IPS DF 6.9 (cell line): Measurements from ENCODE around the gene FN1.

ENCODE experiments used
- DNase-seq: peaks from one replicate; pipeline ENCODE4 v3.0.0-alpha.2; 2013; ENCODE audit warnings: low read depth, low spot score
- H3K27ac ChIP-seq: one replicate; pipeline ENCODE4 v1.5.1; 2013; ENCODE audit warnings: low read length, control low read depth
- H3K27me3 ChIP-seq: 2 replicates; pipeline ENCODE4 v1.6.1; 2013; ENCODE audit warnings: mild to moderate bottlenecking, low read length; ENCODE audit not compliant: control insufficient read depth, insufficient read depth
- H3K36me3 ChIP-seq: 2 replicates; pipeline ENCODE4 v1.6.1; 2013; ENCODE audit warnings: low read length; ENCODE audit not compliant: control insufficient read depth, insufficient read depth
- H3K4me1 ChIP-seq: 2 replicates; pipeline ENCODE4 v1.6.1; 2013; ENCODE audit warnings: low read length; ENCODE audit not compliant: control insufficient read depth, insufficient read depth
- H3K4me3 ChIP-seq: 2 replicates; pipeline ENCODE4 v1.5.1; 2013; ENCODE audit warnings: mild to moderate bottlenecking, low read length
- H3K9me3 ChIP-seq: 2 replicates; pipeline ENCODE4 v1.6.1; 2013; ENCODE audit warnings: low read length, inconsistent platforms; ENCODE audit not compliant: control insufficient read depth, insufficient read depth
- WGBS: extraction: QIAGEN DNeasy Blood & Tissue Kit; methylation state at CpG from one replicate; pipeline ENCODE4 v1.1.7; 2013; ENCODE audit warnings: mixed read lengths, missing lambda C conversion rate; ENCODE audit not compliant: insufficient read length, insufficient coverage; 5-methylcytosine and 5-hydroxymethylcytosine counted together

The FN1 gene

DNA sequence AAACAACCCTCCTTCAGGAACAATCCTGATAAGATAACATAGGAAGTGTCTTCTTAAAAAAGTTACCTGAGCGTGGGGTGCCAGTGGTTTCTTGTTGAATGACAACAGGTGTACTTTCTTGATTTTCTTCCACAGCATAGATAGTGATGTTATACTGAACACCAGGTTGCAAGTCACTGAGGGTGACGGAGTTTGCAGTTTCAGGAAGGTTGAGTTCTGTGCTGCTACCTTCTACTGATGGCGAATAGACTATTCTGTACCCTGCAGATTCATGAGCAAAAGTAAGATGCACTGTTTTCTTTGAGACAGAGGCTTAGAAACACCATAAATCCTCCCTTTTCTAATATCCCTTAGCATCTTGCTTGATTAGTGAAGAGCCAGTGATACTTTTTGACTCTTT lies 28.8 kb downstream of the FN1 start:
- H3K4me3 ChIP-seq, result no peak overlapping the region
- WGBS, result no CpG with 5 or more reads among the region's 3 CpGs
- no peak for DNase-seq
- peaks cover 1% of the 10 kb centered on the region; the same call in 1 of the 2 replicates for H3K4me1 ChIP-seq
- no peaks in the 10 kb centered on the region for H3K9me3 ChIP-seq
- H3K36me3 ChIP-seq, result peaks cover 15% of the 10 kb centered on the region
- H3K27me3 ChIP-seq, result no peaks in the 10 kb centered on the region
- no peak overlapping the region for H3K27ac ChIP-seq

- peaks cover 15% of the 10 kb centered on the region for H3K36me3 ChIP-seq
- no peaks in the 10 kb centered on the region for H3K9me3 ChIP-seq
- H3K27ac ChIP-seq, result no peak overlapping the region
- no peak for DNase-seq
- no peaks in the 10 kb centered on the region for H3K27me3 ChIP-seq
- peaks cover 1% of the 10 kb centered on the region; the same call in 1 of the 2 replicates for H3K4me1 ChIP-seq
- no peak overlapping the region for H3K4me3 ChIP-seq
- no CpG with 5 or more reads among the region's 11 CpGs for WGBS
These were observed 29.9 kb downstream of the FN1 start for GRCh38 chr2:215405722-215406581.

DNA sequence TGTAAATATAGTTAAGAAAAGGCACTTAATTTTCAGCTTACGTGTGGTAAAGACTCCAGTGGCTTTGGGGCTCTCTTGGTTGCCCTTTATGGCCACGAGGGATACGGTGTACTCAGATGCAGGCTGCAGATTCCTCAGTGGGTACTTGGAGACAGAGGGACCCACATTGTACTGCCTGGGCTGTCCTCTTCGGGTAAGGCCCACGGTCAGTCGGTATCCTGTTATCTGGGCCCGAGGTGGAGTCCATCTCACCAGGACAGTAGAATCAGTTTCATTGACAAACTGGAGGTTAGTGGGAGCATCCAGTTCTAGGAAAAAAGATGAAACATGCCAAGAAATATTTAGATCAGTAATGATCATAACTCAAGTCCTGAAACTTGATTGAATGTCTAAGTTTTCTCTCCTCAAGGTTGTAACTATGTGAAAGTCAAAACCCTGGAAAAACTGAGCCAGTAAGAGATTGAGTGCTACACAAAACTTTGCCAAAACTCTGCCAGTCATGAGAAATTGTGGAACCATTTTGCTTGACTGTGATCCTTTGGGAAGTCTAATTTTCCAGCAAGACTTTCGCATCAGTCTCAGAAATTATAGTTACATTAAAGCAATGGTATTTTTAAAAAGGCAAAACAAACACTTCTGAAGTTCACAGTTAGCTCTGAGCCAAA lies 31.4 kb downstream of the FN1 start:
- H3K27me3 ChIP-seq, result no peaks in the 10 kb centered on the region
- H3K36me3 ChIP-seq, result peaks cover 15% of the 10 kb centered on the region
- H3K9me3 ChIP-seq, result no peaks in the 10 kb centered on the region
- H3K4me3 ChIP-seq, result no peak overlapping the region
- peaks cover 1% of the 10 kb centered on the region; the same call in 1 of the 2 replicates for H3K4me1 ChIP-seq
- no peak for DNase-seq
- WGBS, result no CpG with 5 or more reads among the region's 8 CpGs
- H3K27ac ChIP-seq, result no peak overlapping the region

GRCh38 chr2:215403441-215404347 lies 32.2 kb downstream of the FN1 start:
- Histone ChIP-seq H3K9me3 (no peaks in the 10 kb centered on the region), H3K36me3 (peaks cover 12% of the 10 kb centered on the region), H3K27me3 (no peaks in the 10 kb centered on the region), H3K4me1 (peaks cover 1% of the 10 kb centered on the region; the same call in 1 of the 2 replicates), H3K27ac (no peak overlapping the region), H3K4me3 (no peak overlapping the region)
- WGBS, result 47% methylated on average over 1 of the region's 10 CpGs
- no peak for DNase-seq

GRCh38 chr2:215401896-215402379 lies 33.9 kb downstream of the FN1 start:
- Histone ChIP-seq H3K27me3 (no peaks in the 10 kb centered on the region), H3K27ac (no peak overlapping the region), H3K9me3 (no peaks in the 10 kb centered on the region), H3K36me3 (peaks cover 12% of the 10 kb centered on the region), H3K4me3 (no peak overlapping the region), H3K4me1 (peaks cover 1% of the 10 kb centered on the region; the same call in 1 of the 2 replicates)
- no peak for DNase-seq
- no CpG with 5 or more reads among the region's 3 CpGs for WGBS

DNA sequence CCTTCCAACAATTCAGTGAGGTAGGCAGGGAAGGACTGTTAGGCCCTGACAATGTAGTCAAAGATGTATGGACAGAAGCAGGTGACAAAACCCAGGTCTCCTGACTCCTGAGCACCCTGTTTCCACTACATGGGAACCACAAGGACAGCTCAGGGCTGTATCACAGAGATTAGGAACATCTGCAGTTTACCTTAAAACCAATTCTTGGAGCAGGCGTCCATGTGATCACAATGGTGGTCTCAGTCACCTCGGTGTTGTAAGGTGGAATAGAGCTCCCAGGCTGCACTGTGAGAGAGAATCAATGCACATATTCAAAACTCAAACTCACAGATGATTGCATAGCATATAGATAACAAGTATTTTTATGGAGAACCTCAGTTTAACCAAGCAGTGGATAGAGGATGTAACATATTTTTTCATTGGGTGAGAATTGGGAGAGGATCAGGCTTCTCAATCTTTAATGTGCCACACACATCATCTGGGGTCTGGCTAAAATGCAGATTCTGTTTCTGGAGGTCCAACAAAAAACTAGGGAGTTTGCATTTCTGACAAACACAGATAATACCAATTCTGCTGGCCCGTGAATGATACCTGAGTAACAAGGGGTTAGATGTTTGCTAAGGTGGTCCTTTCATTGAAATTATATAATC lies 36.7 kb downstream of the FN1 start:
- H3K4me3 ChIP-seq, result no peak overlapping the region
- no peaks in the 10 kb centered on the region for H3K9me3 ChIP-seq
- peaks cover 7% of the 10 kb centered on the region; the same call in 1 of the 2 replicates for H3K36me3 ChIP-seq
- no CpG with 5 or more reads among the region's 3 CpGs for WGBS
- H3K27ac ChIP-seq, result no peak overlapping the region
- no peaks in the 10 kb centered on the region for H3K27me3 ChIP-seq
- H3K4me1 ChIP-seq, result no peaks in the 10 kb centered on the region
- no peak for DNase-seq

GRCh38 chr2:215397632-215398341 lies 38.1 kb downstream of the FN1 start:
- no peak for DNase-seq
- Histone ChIP-seq H3K27me3 (no peaks in the 10 kb centered on the region), H3K4me1 (no peaks in the 10 kb centered on the region), H3K36me3 (peaks cover 9% of the 10 kb centered on the region; the same call in 1 of the 2 replicates), H3K9me3 (no peaks in the 10 kb centered on the region), H3K27ac (no peak overlapping the region), H3K4me3 (no peak overlapping the region)
- WGBS, result no CpG with 5 or more reads among the region's 9 CpGs

DNA sequence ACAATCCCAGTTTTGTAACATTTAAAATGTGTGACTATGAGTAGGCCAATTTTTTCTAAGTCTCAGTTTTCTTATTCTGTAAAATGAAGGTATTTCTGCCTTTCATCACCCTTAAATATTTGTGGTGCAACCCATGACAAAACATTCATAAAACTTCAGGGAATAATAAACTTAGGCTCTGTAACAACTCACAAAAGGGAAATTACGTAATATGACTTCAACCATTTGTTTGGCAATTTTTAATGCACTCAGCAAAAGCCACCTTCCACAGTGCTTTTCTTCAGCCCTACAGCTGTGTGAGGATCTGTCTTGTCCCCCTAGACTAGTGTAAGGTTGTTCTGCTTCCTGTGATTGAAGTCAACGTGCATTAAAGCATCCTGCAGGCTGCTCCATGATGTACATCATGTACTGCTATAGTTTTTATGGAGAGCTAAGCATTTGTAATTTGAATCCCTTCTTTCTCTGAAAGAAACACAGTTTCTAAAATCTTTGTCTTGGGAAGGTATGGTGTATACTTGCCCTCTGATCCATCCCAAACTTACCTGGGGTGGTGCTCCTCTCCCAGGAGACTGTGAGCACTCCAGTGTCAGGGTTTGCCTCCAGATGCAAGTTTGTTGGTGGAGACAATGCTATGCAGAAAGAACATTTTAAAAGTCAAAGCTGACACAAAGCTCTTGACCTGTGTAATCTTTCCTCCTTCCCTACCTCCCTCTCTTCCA lies 39.1 kb downstream of the FN1 start:
- WGBS, result no CpG with 5 or more reads among the region's 2 CpGs
- DNase-seq, result no peak
- H3K36me3 ChIP-seq, result peaks cover 9% of the 10 kb centered on the region; the same call in 1 of the 2 replicates

More for the DNA sequence above, 39.1 kb downstream of the FN1 start:
- Histone ChIP-seq H3K9me3 (no peaks in the 10 kb centered on the region), H3K4me3 (no peak overlapping the region), H3K27me3 (no peaks in the 10 kb centered on the region), H3K4me1 (no peaks in the 10 kb centered on the region), H3K27ac (no peak overlapping the region)
